HepG2 (cell line): ENCODE data around the gene TMEM107. TPM values are rescaled to one million over a fixed set of nuclear protein-coding genes. Genes with fewer than 3 reads are reported as not detected.

ENCODE experiments used
- ATF2 ChIP-seq: sonication (generic); formaldehyde crosslinking; IDR thresholded peaks from 2 replicates; pipeline ENCODE4 v1.4.0; 2020; ENCODE audit warnings: missing genetic modification reagents
- BORCS8-MEF2B ChIP-seq: sonication (generic); formaldehyde crosslinking; IDR thresholded peaks from 2 replicates; pipeline ENCODE4 v1.8.0; 2022; ENCODE audit warnings: mild to moderate bottlenecking, missing genetic modification reagents
- CHD2 ChIP-seq: IDR thresholded peaks from 2 replicates; pipeline ENCODE4 v1.6.1; 2011; ENCODE audit warnings: low read depth, low read length, improper control_type of control experiment
- NCOA2 ChIP-seq: sonication (generic); formaldehyde crosslinking; IDR thresholded peaks from 2 replicates; pipeline ENCODE4 v1.8.0; 2022; ENCODE audit warnings: inconsistent platforms
- NR2F6 ChIP-seq, 2 experiments: IDR thresholded peaks; 2 replicates each; pipeline ENCODE4 v1.6.1; 2016; ENCODE audit warnings: antibody characterized with exemption in 1 of 2, mild to moderate bottlenecking in 1 of 2
- PATZ1 ChIP-seq: sonication (generic); formaldehyde crosslinking; IDR thresholded peaks from 2 replicates; pipeline ENCODE4 v1.4.0; 2020; ENCODE audit warnings: missing genetic modification reagents
- RBAK ChIP-seq: sonication (generic); formaldehyde crosslinking; IDR thresholded peaks from 2 replicates; pipeline ENCODE4 v1.5.1; 2020; ENCODE audit warnings: mild to moderate bottlenecking, missing genetic modification reagents
- SETDB1 ChIP-seq: sonication (generic); formaldehyde crosslinking; IDR thresholded peaks from 2 replicates; pipeline ENCODE4 v1.5.1; 2020; ENCODE audit warnings: missing genetic modification reagents, mild to moderate bottlenecking, borderline replicate concordance
- TARDBP ChIP-seq: sonication (generic); formaldehyde crosslinking; IDR thresholded peaks from 2 replicates; pipeline ENCODE4 v1.8.0; 2022; ENCODE audit warnings: mild to moderate bottlenecking, missing genetic modification reagents
- ZBTB8A ChIP-seq: sonication (generic); formaldehyde crosslinking; IDR thresholded peaks from 2 replicates; pipeline ENCODE4 v1.4.0; 2020; ENCODE audit warnings: mild to moderate bottlenecking, low read depth, missing genetic modification reagents, borderline replicate concordance
- ZHX2 ChIP-seq, 2 experiments: sonication (generic) in 1 of 2; formaldehyde crosslinking in 1 of 2; IDR thresholded peaks; 2 replicates each; pipeline versions ENCODE4 v1.6.1 to v1.9.0; 2014 to 2022; ENCODE audit warnings: antibody characterized with exemption in 1 of 2, borderline replicate concordance in 1 of 2, inconsistent platforms in 1 of 2, low read depth in 1 of 2, missing genetic modification reagents in 1 of 2
- ZKSCAN5 ChIP-seq: sonication (generic); formaldehyde crosslinking; IDR thresholded peaks from 2 replicates; pipeline ENCODE4 v1.5.1; 2020; ENCODE audit warnings: mild to moderate bottlenecking, missing genetic modification reagents
- ZNF274 ChIP-seq: sonication (generic); formaldehyde crosslinking; IDR thresholded peaks from 2 replicates; pipeline ENCODE4 v1.5.1; 2020; ENCODE audit warnings: mild to moderate bottlenecking, missing genetic modification reagents
- ZNF350 ChIP-seq: sonication (generic); formaldehyde crosslinking; IDR thresholded peaks from 2 replicates; pipeline ENCODE4 v1.4.0; 2020; ENCODE audit warnings: mild to moderate bottlenecking, low read depth, missing genetic modification reagents, borderline replicate concordance
- ZNF432 ChIP-seq: sonication (generic); formaldehyde crosslinking; IDR thresholded peaks from 2 replicates; pipeline ENCODE4 v1.5.0; 2020; ENCODE audit warnings: missing genetic modification reagents, mild to moderate bottlenecking, borderline replicate concordance
- ZNF572 ChIP-seq: sonication (generic); formaldehyde crosslinking; IDR thresholded peaks from 2 replicates; pipeline ENCODE4 v1.5.1; 2020; ENCODE audit warnings: mild to moderate bottlenecking, missing genetic modification reagents
- ZNF614 ChIP-seq: IDR thresholded peaks from 2 replicates; pipeline ENCODE4 v1.6.1; 2018; ENCODE audit warnings: missing biosample characterization, missing genetic modification reagents, inconsistent platforms, borderline replicate concordance
- ZSCAN22 ChIP-seq: sonication (generic); formaldehyde crosslinking; IDR thresholded peaks from 2 replicates; pipeline ENCODE4 v1.4.0; 2020; ENCODE audit warnings: mild to moderate bottlenecking, missing genetic modification reagents
- polyA plus RNA-seq, 8 experiments: library from polyadenylated mRNA; depleted of rRNA in 3 of 8; stranded (reverse) in 7 of 8; unstranded in 1 of 8; fragments of >200 nt; fragmentation: Illumina TruSeq in 4 of 8; extraction: Trizol in 4 of 8; gene quantifications; 2 replicates each; pipeline versions ENCODE4 v1.2.1 to v1.2.3, GENCODE V29; 2011 to 2016; ENCODE audit warnings: low read depth in 4 of 8, missing spikeins in 1 of 8, mixed read lengths in 1 of 8; ENCODE audit not compliant: insufficient read depth in 1 of 8
- total RNA-seq, 5 experiments: library from RNA; depleted of rRNA; stranded (reverse); fragments of >200 nt; fragmentation: Illumina TruSeq; extraction: Trizol; gene quantifications; 2 replicates each; pipeline ENCODE4 v1.2.3, GENCODE V29; 2016; ENCODE audit warnings: low read depth in 1 of 5
- TF ChIP-seq, protein P1 (sequence below): sonication (generic); formaldehyde crosslinking; IDR thresholded peaks from 2 replicates; pipeline ENCODE4 v1.8.1; 2023; ENCODE audit warnings: mild to moderate bottlenecking, missing genetic modification reagents

TMEM107 gene
- total and polyA plus RNA-seq, 2 of the 13 experiments (the other 11 are each of a cell fraction or from before 2014, with no cell fraction given): 7.2 to 15.3 TPM

DNA sequence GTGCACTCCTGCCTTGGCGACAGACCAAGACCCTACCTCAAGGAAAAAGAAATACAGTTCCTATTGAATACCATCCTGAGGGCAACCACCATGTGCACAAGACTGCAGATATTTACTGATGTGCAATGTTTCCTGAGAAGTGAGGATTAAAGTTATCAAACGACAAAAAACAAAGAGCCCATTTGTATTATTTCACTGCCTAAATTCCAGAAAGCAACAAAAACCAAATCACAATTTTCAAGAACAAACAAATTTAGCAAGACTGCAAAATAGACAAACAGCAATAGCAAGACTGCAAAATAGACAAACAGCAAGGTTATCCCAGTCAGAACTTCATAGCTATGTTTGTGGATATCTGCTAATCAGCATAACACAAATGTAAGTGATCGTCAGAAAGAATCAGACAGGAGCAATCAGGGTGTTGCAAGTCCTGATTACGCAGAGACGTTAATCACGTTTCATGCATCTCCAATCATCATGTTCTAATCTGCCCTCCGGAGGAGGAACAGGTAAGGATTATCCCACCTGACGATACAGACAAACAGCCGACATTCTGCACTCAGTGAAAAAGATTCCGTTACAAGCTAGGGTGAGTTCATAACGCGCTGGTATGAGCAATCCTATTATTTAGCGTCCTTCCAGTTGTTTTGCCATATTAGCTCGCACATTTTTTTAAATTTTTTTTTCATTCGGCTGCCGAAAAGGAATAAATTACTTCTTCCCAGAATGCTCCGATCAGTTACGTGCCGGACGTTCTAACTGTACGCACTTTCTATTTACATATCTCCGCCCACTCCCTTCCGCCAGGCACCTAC, 2.9 kb downstream of the TMEM107 start (continued):
- TF ChIP-seq ZHX2 (IDR thresholded peaks at IDR 0.05; ENCODE audit: low read depth) (peak; percentile 26; the same call in 1 of the 2 replicates), ZHX2 (CRISPR knock-in tag; IDR thresholded peaks at IDR 0.05; ENCODE audit: borderline replicate concordance) (peak; percentile 97), ZSCAN22 (CRISPR knock-in tag) (no peak), ZNF350 (CRISPR knock-in tag) (no peak), ZNF274 (CRISPR knock-in tag) (no peak), SETDB1 (CRISPR knock-in tag) (no peak), NR2F6 (IDR thresholded peaks at IDR 0.05) (peak; percentile 74), NR2F6 (CRISPR knock-in tag; IDR thresholded peaks at IDR 0.05) (peak; percentile 84), ZBTB8A (no peak), ZNF572 (no peak), CHD2 (peak; percentile 63; the same call in 1 of the 2 replicates), ZKSCAN5 (CRISPR knock-in tag) (no peak), ZNF614 (CRISPR knock-in tag) (peak; percentile 99), BORCS8-MEF2B (no peak), PATZ1 (CRISPR knock-in tag) (peak; percentile 82), TARDBP (CRISPR knock-in tag) (peak; percentile 99), ATF2 (CRISPR knock-in tag) (peak; percentile 98), ZNF432 (CRISPR knock-in tag) (no peak), NCOA2 (peak; percentile 93), RBAK (no peak)
- TF ChIP-seq, protein P1, sequence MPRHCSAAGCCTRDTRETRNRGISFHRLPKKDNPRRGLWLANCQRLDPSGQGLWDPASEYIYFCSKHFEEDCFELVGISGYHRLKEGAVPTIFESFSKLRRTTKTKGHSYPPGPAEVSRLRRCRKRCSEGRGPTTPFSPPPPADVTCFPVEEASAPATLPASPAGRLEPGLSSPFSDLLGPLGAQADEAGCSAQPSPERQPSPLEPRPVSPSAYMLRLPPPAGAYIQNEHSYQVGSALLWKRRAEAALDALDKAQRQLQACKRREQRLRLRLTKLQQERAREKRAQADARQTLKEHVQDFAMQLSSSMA: peak; percentile 78; the same call in 1 of the 2 replicates
